K562 (cell line): Measurements from ENCODE around the gene YKT6. TPM values are rescaled to one million over a fixed set of nuclear protein-coding genes. Genes with fewer than 3 reads are reported as not detected.

Experiments used
- BACH1 ChIP-seq: fragments of 200-800 bp; sonication (Bioruptor generic); IDR thresholded peaks from 2 replicates; pipeline ENCODE4 v1.6.1; 2016; ENCODE audit warnings: missing genetic modification characterization, missing compliant biosample characterization
- CHAMP1 ChIP-seq: fragments of 450-650 bp; IDR thresholded peaks from 2 replicates; pipeline ENCODE4 v1.6.1; 2016; ENCODE audit warnings: mild to moderate bottlenecking
- CHD7 ChIP-seq: fragments of 200-600 bp; sonication (generic); IDR thresholded peaks from one replicate; pipeline ENCODE4 v1.6.1; 2012; ENCODE audit warnings: mild to moderate bottlenecking, low read depth, low read length, inconsistent platforms
- CREB1 ChIP-seq, 2 experiments: sonication (generic) in 1 of 2; formaldehyde crosslinking in 1 of 2; IDR thresholded peaks; 2 replicates each; pipeline versions ENCODE4 v1.6.1 to v1.8.0; 2012 to 2022; ENCODE audit warnings: inconsistent platforms in 1 of 2, mild to moderate bottlenecking in 1 of 2, missing genetic modification reagents in 1 of 2, moderate library complexity in 1 of 2
- KHSRP ChIP-seq: fragments of 450-650 bp; IDR thresholded peaks from 2 replicates; pipeline ENCODE4 v1.6.1; 2017
- NR2C2 ChIP-seq, 2 experiments: fragments of 200-800 bp in 1 of 2; sonication (Bioruptor generic) in 1 of 2; sonication (generic) in 1 of 2; formaldehyde crosslinking in 1 of 2; IDR thresholded peaks; 2 replicates each; pipeline versions ENCODE4 v1.6.1 to v1.8.0; 2016 to 2022; ENCODE audit warnings: mild to moderate bottlenecking in 1 of 2, missing compliant biosample characterization in 1 of 2, missing genetic modification characterization in 1 of 2, missing genetic modification reagents in 1 of 2
- PKNOX1 ChIP-seq: fragments of 450-650 bp; IDR thresholded peaks from 2 replicates; pipeline ENCODE4 v1.6.1; 2016
- RB1 ChIP-seq: fragments of 450-650 bp; IDR thresholded peaks from 2 replicates; pipeline ENCODE4 v1.6.1; 2017; ENCODE audit warnings: low read depth, mild to moderate bottlenecking
- RCOR1 ChIP-seq, 2 experiments: IDR thresholded peaks; 2 replicates each; pipeline ENCODE4 v1.6.1; 2012; ENCODE audit warnings: low read depth in 2 of 2, low read length in 2 of 2, borderline replicate concordance in 1 of 2, improper control_type of control experiment in 1 of 2
- RFX7 ChIP-seq: fragments of 250-450 bp; sonication (Bioruptor Pico); IDR thresholded peaks from 2 replicates; pipeline ENCODE4 v1.5.1; 2021; ENCODE audit warnings: mild to moderate bottlenecking
- SAP30 ChIP-seq: fragments of 200-600 bp; sonication (generic); IDR thresholded peaks from 2 replicates; pipeline ENCODE4 v1.6.1; 2012; ENCODE audit warnings: borderline replicate concordance, low read depth, mild to moderate bottlenecking, moderate library complexity, low read length, control low read depth, inconsistent platforms; ENCODE audit not compliant: insufficient read depth, poor library complexity, severe bottlenecking
- polyA plus RNA-seq, 8 experiments: library from polyadenylated mRNA; depleted of rRNA in 4 of 8; stranded (reverse) in 5 of 8; unstranded in 3 of 8; fragments of >200 nt; fragmentation: Nextera tagmentation in 2 of 8; fragmentation: Illumina TruSeq in 1 of 8; extraction: Ambion mirVana in 2 of 8; extraction: Trizol in 1 of 8; gene quantifications; 2 replicates each; pipeline versions ENCODE4 v1.2.1 to v1.2.3, GENCODE V29; 2011 to 2014; ENCODE audit warnings: inconsistent platforms in 1 of 8, missing spikeins in 1 of 8
- total RNA-seq, 7 experiments: library from RNA; depleted of rRNA in 6 of 7; stranded (reverse); fragments of >200 nt in 6 of 7; fragmentation: Illumina TruSeq in 2 of 7; extraction: Trizol in 2 of 7; gene quantifications; 2 replicates each; pipeline versions ENCODE4 v1.2.1 to v1.2.3, GENCODE V29; 2011 to 2021; ENCODE audit warnings: low replicate concordance in 1 of 7

The YKT6 gene
- total and polyA plus RNA-seq, 9 of the 15 experiments (the other 6 are each of a cell fraction or from before 2014, with no cell fraction given), result 1.6 to 90.6 (median 75.1) TPM

GRCh38 chr7:44200699-44201461, at the start of gene YKT6 (continued):
- TF ChIP-seq CHAMP1 (no peak), CHD7 (peak; percentile 65), CREB1 (IDR thresholded peaks at IDR 0.05) (peak; percentile 56), CREB1 (CRISPR knock-in tag; IDR thresholded peaks at IDR 0.05) (peak; percentile 63; the same call in 1 of the 2 replicates), RB1 (peak; percentile 75), BACH1 (tag) (no peak), PKNOX1 (peak; percentile 79), NR2C2 (CRISPR knock-in tag; IDR thresholded peaks at IDR 0.05) (peak; percentile 98), NR2C2 (tag; IDR thresholded peaks at IDR 0.05) (peak; percentile 99), RFX7 (CRISPR knock-in tag) (no peak), RCOR1 (IDR thresholded peaks at IDR 0.05; ENCODE audit: borderline replicate concordance in 1 of 2, low read depth in 2 of 2, low read length in 2 of 2) (peak in 1 of 2 experiments; percentile 50; a peak in 1 of 4 replicates), SAP30 (peak; percentile 94), KHSRP (no peak)
